IPS-20b (cell line): ENCODE results near the gene PLAC8L1.
"Not testable (repeated sequence)": the region's sequence is repeated elsewhere in the genome, so short reads cannot be mapped to it uniquely, and the experiment has no call there.

ENCODE experiments used
- H3K27ac ChIP-seq: one replicate; pipeline ENCODE4 v1.5.1; 2013; ENCODE audit warnings: low read length
- H3K27me3 ChIP-seq: 2 replicates; pipeline ENCODE4 v1.6.1; 2013; ENCODE audit warnings: mild to moderate bottlenecking, low read length, inconsistent platforms; ENCODE audit not compliant: insufficient read depth
- H3K36me3 ChIP-seq: 2 replicates; pipeline ENCODE4 v1.6.1; 2013; ENCODE audit warnings: low read depth, mild to moderate bottlenecking, inconsistent platforms, low read length, moderate library complexity; ENCODE audit not compliant: insufficient read depth
- H3K4me1 ChIP-seq: 2 replicates; pipeline ENCODE4 v1.6.1; 2013; ENCODE audit warnings: mild to moderate bottlenecking, control low read depth, inconsistent platforms, low read length, moderate library complexity; ENCODE audit not compliant: insufficient read depth
- H3K4me3 ChIP-seq: 2 replicates; pipeline ENCODE4 v1.5.1; 2013; ENCODE audit warnings: mild to moderate bottlenecking, low read length, inconsistent platforms
- H3K9ac ChIP-seq: 2 replicates; pipeline ENCODE4 v1.6.1; 2013; ENCODE audit warnings: low read depth, mild to moderate bottlenecking, inconsistent platforms, low read length, moderate library complexity
- H3K9me3 ChIP-seq: 2 replicates; pipeline ENCODE4 v1.6.1; 2013; ENCODE audit warnings: mild to moderate bottlenecking, low read depth, low read length, inconsistent platforms; ENCODE audit not compliant: insufficient read depth

PLAC8L1 gene

GRCh38 chr5:146109379-146109778 lies 4.0 kb upstream of the PLAC8L1 start:
- no peaks in the 10 kb centered on the region for H3K4me1 ChIP-seq
- no peaks in the 10 kb centered on the region for H3K9me3 ChIP-seq
- H3K4me3 ChIP-seq = no peak overlapping the region
- no peaks in the 10 kb centered on the region for H3K27me3 ChIP-seq
- peaks cover 35% of the 10 kb centered on the region for H3K36me3 ChIP-seq
- no peak overlapping the region for H3K9ac ChIP-seq
- no peak overlapping the region for H3K27ac ChIP-seq

- not testable (repeated sequence) for H3K9ac ChIP-seq, H3K9me3 ChIP-seq, H3K27ac ChIP-seq, H3K4me1 ChIP-seq, H3K27me3 ChIP-seq, H3K4me3 ChIP-seq
- H3K36me3 ChIP-seq = peaks cover 35% of the 10 kb centered on the region
These were observed 3.5 kb upstream of the PLAC8L1 start for GRCh38 chr5:146108870-146109269.

GRCh38 chr5:146107901-146108300 lies 2.5 kb upstream of the PLAC8L1 start:
- Histone ChIP-seq H3K4me3 (no peak overlapping the region), H3K27me3 (no peaks in the 10 kb centered on the region), H3K27ac (no peak overlapping the region), H3K9me3 (no peaks in the 10 kb centered on the region), H3K36me3 (peaks cover 25% of the 10 kb centered on the region), H3K4me1 (no peaks in the 10 kb centered on the region), H3K9ac (no peak overlapping the region)

GRCh38 chr5:146103594-146103993 lies 1.8 kb downstream of the PLAC8L1 start:
- Histone ChIP-seq H3K27me3 (no peaks in the 10 kb centered on the region), H3K4me1 (peaks cover 17% of the 10 kb centered on the region; the same call in 1 of the 2 replicates), H3K4me3 (no peak overlapping the region), H3K27ac (no peak overlapping the region), H3K9ac (no peak overlapping the region), H3K9me3 (no peaks in the 10 kb centered on the region), H3K36me3 (peaks cover 13% of the 10 kb centered on the region)

GRCh38 chr5:146101646-146102045 lies 3.7 kb downstream of the PLAC8L1 start:
- Histone ChIP-seq H3K4me3 (no peak overlapping the region), H3K4me1 (peaks cover 17% of the 10 kb centered on the region; the same call in 1 of the 2 replicates), H3K27ac (no peak overlapping the region), H3K9me3 (no peaks in the 10 kb centered on the region), H3K36me3 (peaks cover 13% of the 10 kb centered on the region), H3K9ac (no peak overlapping the region), H3K27me3 (no peaks in the 10 kb centered on the region)

- H3K36me3 ChIP-seq = no peaks in the 10 kb centered on the region
- no peaks in the 10 kb centered on the region for H3K9me3 ChIP-seq
- no peak overlapping the region for H3K4me3 ChIP-seq
- H3K4me1 ChIP-seq = peaks cover 17% of the 10 kb centered on the region; the same call in 1 of the 2 replicates
- H3K27me3 ChIP-seq = no peaks in the 10 kb centered on the region
- no peak overlapping the region for H3K27ac ChIP-seq
- H3K9ac ChIP-seq = no peak overlapping the region
These were observed 7.3 kb downstream of the PLAC8L1 start for GRCh38 chr5:146098047-146098446.

- Histone ChIP-seq H3K9me3 (no peaks in the 10 kb centered on the region), H3K4me1 (no peaks in the 10 kb centered on the region), H3K27me3 (no peaks in the 10 kb centered on the region), H3K9ac (no peak overlapping the region), H3K27ac (no peak overlapping the region), H3K4me3 (no peak overlapping the region), H3K36me3 (no peaks in the 10 kb centered on the region)
These were observed 13.5 kb downstream of the PLAC8L1 start for GRCh38 chr5:146091881-146092280.

- Histone ChIP-seq H3K27ac (no peak overlapping the region), H3K4me3 (no peak overlapping the region), H3K36me3 (no peaks in the 10 kb centered on the region), H3K4me1 (no peaks in the 10 kb centered on the region), H3K9ac (no peak overlapping the region), H3K27me3 (no peaks in the 10 kb centered on the region), H3K9me3 (no peaks in the 10 kb centered on the region)
These were observed 16.1 kb downstream of the PLAC8L1 start for GRCh38 chr5:146089287-146089686.

- H3K36me3 ChIP-seq = no peaks in the 10 kb centered on the region
- no peaks in the 10 kb centered on the region for H3K27me3 ChIP-seq
- H3K9me3 ChIP-seq = no peaks in the 10 kb centered on the region
- H3K9ac ChIP-seq = no peak overlapping the region
- no peak overlapping the region for H3K27ac ChIP-seq
- H3K4me1 ChIP-seq = no peaks in the 10 kb centered on the region
- H3K4me3 ChIP-seq = no peak overlapping the region
These were observed 17.3 kb downstream of the PLAC8L1 start for GRCh38 chr5:146088098-146088497.

- no peaks in the 10 kb centered on the region for H3K27me3 ChIP-seq
- no peak overlapping the region for H3K27ac ChIP-seq
- H3K9me3 ChIP-seq = no peaks in the 10 kb centered on the region
- H3K4me3 ChIP-seq = no peak overlapping the region
- peaks cover 6% of the 10 kb centered on the region for H3K4me1 ChIP-seq
- H3K36me3 ChIP-seq = no peaks in the 10 kb centered on the region
- H3K9ac ChIP-seq = no peak overlapping the region
These were observed 21.0 kb downstream of the PLAC8L1 start for GRCh38 chr5:146084376-146084775.

GRCh38 chr5:146082798-146083197 lies 22.6 kb downstream of the PLAC8L1 start:
- Histone ChIP-seq H3K9ac (no peak overlapping the region), H3K9me3 (no peaks in the 10 kb centered on the region), H3K36me3 (no peaks in the 10 kb centered on the region), H3K27me3 (no peaks in the 10 kb centered on the region), H3K4me3 (no peak overlapping the region), H3K27ac (no peak overlapping the region), H3K4me1 (peaks cover 20% of the 10 kb centered on the region)

- no peak overlapping the region for H3K9ac ChIP-seq
- no peaks in the 10 kb centered on the region for H3K9me3 ChIP-seq
- H3K36me3 ChIP-seq = no peaks in the 10 kb centered on the region
- H3K4me1 ChIP-seq = peaks cover 28% of the 10 kb centered on the region
- no peak overlapping the region for H3K27ac ChIP-seq
- no peaks in the 10 kb centered on the region for H3K27me3 ChIP-seq
- no peak overlapping the region for H3K4me3 ChIP-seq
These were observed 23.8 kb downstream of the PLAC8L1 start for GRCh38 chr5:146081556-146081955.
